A673 (cell line): Measurements from ENCODE around the gene PRKCB. TPM values are rescaled to one million over a fixed set of nuclear protein-coding genes. Genes with fewer than 3 reads are reported as not detected.

Source experiments
- BruUV-seq: library from RNA; stranded (reverse); fragments of 400-500 nt; replicated peaks from 2 replicates; lab custom pipeline; 2021; lab: Mats Ljungman, UMichigan
- CTCF ChIA-PET: fragments of 300-600 bp; sonication (Branson Sonifier 250); formaldehyde crosslinking; loops from one replicate; lab custom pipeline; 2022; ENCODE audit warnings: antibody characterized with exemption; lab: Charles Lee
- POLR2A ChIA-PET: fragments of 300-600 bp; sonication (Branson Sonifier 250); formaldehyde crosslinking; loops from one replicate; lab custom pipeline; 2022; ENCODE audit warnings: antibody characterized with exemption; ENCODE audit not compliant: low non-redundant PET; lab: Charles Lee
- DNase-seq: peaks from one replicate; pipeline ENCODE4 v3.0.0-alpha.2; 2015; ENCODE audit warnings: low spot score
- H3K27ac ChIP-seq: fragments of 200-600 bp; sonication (generic); 2 replicates; pipeline ENCODE4 v1.5.1; 2016; ENCODE audit warnings: mixed run types, low read depth, mild to moderate bottlenecking, mixed read lengths, antibody characterized with exemption, low read length; ENCODE audit not compliant: poor library complexity, severe bottlenecking
- H3K27me3 ChIP-seq: fragments of 200-600 bp; sonication (generic); replicated peaks from 2 replicates; pipeline ENCODE4 v1.6.1; 2017; ENCODE audit warnings: mixed run types, low read depth, mild to moderate bottlenecking, mixed read lengths, antibody characterized with exemption, low read length; ENCODE audit not compliant: insufficient read depth, poor library complexity
- H3K36me3 ChIP-seq: fragments of 200-600 bp; sonication (generic); 2 replicates; pipeline ENCODE4 v1.6.1; 2016; ENCODE audit warnings: mixed run types, mild to moderate bottlenecking, mixed read lengths, antibody characterized with exemption, low read length; ENCODE audit not compliant: insufficient read depth, poor library complexity, severe bottlenecking
- H3K4me1 ChIP-seq: fragments of 200-600 bp; sonication (generic); 2 replicates; pipeline ENCODE4 v1.6.1; 2017; ENCODE audit warnings: mixed run types, mild to moderate bottlenecking, mixed read lengths, antibody characterized with exemption, low read length; ENCODE audit not compliant: insufficient read depth, poor library complexity, severe bottlenecking
- H3K4me3 ChIP-seq: fragments of 200-600 bp; sonication (generic); 2 replicates; pipeline ENCODE4 v1.5.1; 2016; ENCODE audit warnings: low read depth, mixed run types, mild to moderate bottlenecking, mixed read lengths, low read length; ENCODE audit not compliant: poor library complexity, severe bottlenecking
- H3K9me3 ChIP-seq: fragments of 200-600 bp; sonication (generic); 2 replicates; pipeline ENCODE4 v1.6.1; 2016; ENCODE audit warnings: mixed run types, low read depth, mild to moderate bottlenecking, mixed read lengths, antibody characterized with exemption, low read length; ENCODE audit not compliant: poor library complexity, severe bottlenecking
- CTCF ChIP-seq: fragments of 300-800, 200-600 bp; sonication (generic); conservative IDR thresholded peaks from 2 replicates; pipeline ENCODE4 v1.5.1; 2017; ENCODE audit warnings: low read depth, mild to moderate bottlenecking, antibody characterized with exemption, low read length, moderate library complexity, mixed read lengths
- EZH2 ChIP-seq: fragments of 200-600 bp; sonication (generic); IDR thresholded peaks from 2 replicates; pipeline ENCODE4 v1.6.1; 2017; ENCODE audit warnings: borderline replicate concordance, low read depth, mild to moderate bottlenecking, mixed read lengths, antibody characterized with exemption, low read length; ENCODE audit not compliant: poor library complexity, severe bottlenecking
- intact Hi-C: fragments of 100-400 bp; cut with micrococcal nuclease; formaldehyde crosslinking; loops from one replicate; pipeline ENCODE4 v1.10.0; 2022; ENCODE audit not compliant: unreplicated experiment
- total RNA-seq: library from RNA; stranded (reverse); gene quantifications from 2 replicates; pipeline ENCODE4 v1.2.3, GENCODE V29; 2021

The PRKCB gene
- total RNA-seq, 1 experiment from 2014 or later = 171 TPM

- no peaks in the 10 kb centered on the region for H3K27me3 ChIP-seq
- H3K36me3 ChIP-seq = peaks cover 4% of the 10 kb centered on the region
- no peak for TF ChIP-seq EZH2
- TF ChIP-seq CTCF = no peak
- no peak overlapping the region for H3K27ac ChIP-seq
- DNase-seq = no peak
- no peak overlapping the region for H3K4me3 ChIP-seq
- CTCF ChIA-PET = no interaction called here
- H3K9me3 ChIP-seq = no peaks in the 10 kb centered on the region
- POLR2A ChIA-PET = no interaction called here
- no TSS peak for BruUV-seq
- intact Hi-C loops = no loop called here
- H3K4me1 ChIP-seq = peaks cover 16% of the 10 kb centered on the region
Observed at GRCh38 chr16:24113115-24113745, 277.4 kb downstream of the PRKCB start.

- peaks cover 16% of the 10 kb centered on the region for H3K4me1 ChIP-seq
- ChIA-PET POLR2A (no interaction called here), CTCF (no interaction called here)
- intact Hi-C loops = no loop called here
- peaks cover 4% of the 10 kb centered on the region for H3K36me3 ChIP-seq
- DNase-seq = no peak
- no peak overlapping the region for H3K27ac ChIP-seq
- H3K4me3 ChIP-seq = no peak overlapping the region
- no TSS peak for BruUV-seq
- no peaks in the 10 kb centered on the region for H3K9me3 ChIP-seq
- no peak for TF ChIP-seq CTCF
- TF ChIP-seq EZH2 = no peak
- no peaks in the 10 kb centered on the region for H3K27me3 ChIP-seq
Observed at GRCh38 chr16:24114876-24115275, 279.1 kb downstream of the PRKCB start.

- ChIA-PET CTCF (no interaction called here), POLR2A (no interaction called here)
- no peak for TF ChIP-seq EZH2
- Histone ChIP-seq H3K27me3 (no peaks in the 10 kb centered on the region), H3K36me3 (peaks cover 4% of the 10 kb centered on the region), H3K27ac (peak overlapping the region; percentile 54), H3K4me3 (no peak overlapping the region), H3K9me3 (no peaks in the 10 kb centered on the region), H3K4me1 (peaks cover 16% of the 10 kb centered on the region)
- no TSS peak for BruUV-seq
- no peak for DNase-seq
- intact Hi-C loops = no loop called here
Observed at GRCh38 chr16:24116046-24116776, 280.4 kb downstream of the PRKCB start.
